Activated CD8-positive, alpha-beta T cell treated with anti-CD3 and anti-CD28 coated beads for 36 hours (primary cell): Measurements from ENCODE around the gene SMC5. TPM values are rescaled to one million over a fixed set of nuclear protein-coding genes. Genes with fewer than 3 reads are reported as not detected.

Experiments
- ATAC-seq: fragments of 200-7000 bp; cut with Tn5 transposase; one replicate; pipeline ENCODE4 v1.10.0; 2021; ENCODE audit warnings: mild to moderate bottlenecking, moderate library complexity
- CTCF ChIA-PET: fragments of 350-600 bp; sonication (Branson Sonifier 250); formaldehyde crosslinking; loops from one replicate; lab custom pipeline; 2021; ENCODE audit warnings: antibody characterized with exemption; lab: Charles Lee
- POLR2A ChIA-PET: fragments of 350-600 bp; sonication (Branson Sonifier 250); formaldehyde crosslinking; loops from one replicate; lab custom pipeline; 2021; ENCODE audit warnings: antibody characterized with exemption; lab: Charles Lee
- DNase-seq: peaks from one replicate; pipeline ENCODE4 v3.0.0-alpha.2; 2020
- H3K27ac Mint-ChIP-seq: one replicate; pipeline ENCODE4 v1.8.0; 2021; ENCODE audit warnings: mild to moderate bottlenecking, mixed read lengths
- H3K27me3 Mint-ChIP-seq: one replicate; pipeline ENCODE4 v1.8.0; 2021; ENCODE audit warnings: mixed read lengths
- H3K36me3 Mint-ChIP-seq: one replicate; pipeline ENCODE4 v1.8.0; 2021; ENCODE audit warnings: low read depth, mixed read lengths
- H3K4me1 Mint-ChIP-seq: one replicate; pipeline ENCODE4 v1.8.0; 2021; ENCODE audit warnings: low read depth, mixed read lengths
- H3K4me3 Mint-ChIP-seq: one replicate; pipeline ENCODE4 v1.8.0; 2021; ENCODE audit warnings: mild to moderate bottlenecking, moderate library complexity, mixed read lengths
- H3K9me3 Mint-ChIP-seq: one replicate; pipeline ENCODE4 v1.8.0; 2021; ENCODE audit warnings: mixed read lengths
- CTCF ChIP-seq: fragments of 200-600 bp; IDR thresholded peaks from one replicate; pipeline ENCODE4 v1.8.0; 2022; ENCODE audit warnings: antibody characterized with exemption, mild to moderate bottlenecking
- intact Hi-C: fragments of 100-400 bp; cut with micrococcal nuclease; formaldehyde crosslinking; loops from one replicate; pipeline ENCODE4 v1.10.0; 2022
- total RNA-seq, 2 experiments: library from RNA; stranded (reverse); gene quantifications; one replicate each; pipeline ENCODE4 v1.2.3, GENCODE V29; 2021

SMC5 gene
- total RNA-seq, 2 experiments from 2014 or later = 30.9 to 32.0 TPM

- ChIA-PET CTCF (interaction anchor here (0.8 to 2.8 kb wide), 18 partner anchors 8 to 1305 kb away, joined by 3 to 39 read pairs (median 4); partner anchors contain the start of gene FXN), POLR2A (interaction anchor here (0.7 to 1.2 kb wide), 3 partner anchors 66 to 90 kb away, joined by 3 read pairs; no protein-coding TSS in a partner anchor)
- Mint-ChIP-seq H3K4me3 (no peak overlapping the region), H3K36me3 (peaks cover 16% of the 10 kb centered on the region), H3K27me3 (no peaks in the 10 kb centered on the region), H3K4me1 (peaks cover 2% of the 10 kb centered on the region), H3K27ac (no peak overlapping the region), H3K9me3 (no peaks in the 10 kb centered on the region)
- ATAC-seq (no peak), DNase-seq (no peak)
- peak; percentile 69 for TF ChIP-seq CTCF
- intact Hi-C loops = loop anchor here (2.0 kb wide), 1 partner anchor 262 kb away; no protein-coding TSS in a partner anchor
Observed at GRCh38 chr9:70340572-70340971, 81.8 kb downstream of the SMC5 start.

- Mint-ChIP-seq H3K9me3 (no peaks in the 10 kb centered on the region), H3K4me1 (no peaks in the 10 kb centered on the region), H3K4me3 (no peak overlapping the region), H3K27ac (no peak overlapping the region), H3K27me3 (no peaks in the 10 kb centered on the region), H3K36me3 (peaks cover 23% of the 10 kb centered on the region)
- TF ChIP-seq CTCF = no peak
- ChIA-PET CTCF (interaction anchor here (0.6 to 0.8 kb wide), 2 partner anchors 52 to 255 kb away, joined by 3 read pairs; no protein-coding TSS in a partner anchor), POLR2A (interaction anchor here (1.4 kb wide), 1 partner anchor 12 kb away, joined by 3 read pairs; no protein-coding TSS in a partner anchor)
- ATAC-seq = no peak
- intact Hi-C loops = no loop called here
- no peak for DNase-seq
Observed at GRCh38 chr9:70347046-70347445, 88.3 kb downstream of the SMC5 start.

GRCh38 chr9:70352356-70352755, 93.6 kb downstream of the SMC5 start:
- TF ChIP-seq CTCF = no peak
- CTCF ChIA-PET = interaction anchor here (0.7 to 2.4 kb wide), 4 partner anchors 12 to 250 kb away, joined by 3 to 13 read pairs (median 6); no protein-coding TSS in a partner anchor
- Mint-ChIP-seq H3K27ac (no peak overlapping the region), H3K27me3 (no peaks in the 10 kb centered on the region), H3K36me3 (peaks cover 22% of the 10 kb centered on the region), H3K4me3 (no peak overlapping the region), H3K4me1 (peaks cover 2% of the 10 kb centered on the region), H3K9me3 (no peaks in the 10 kb centered on the region)
- DNase-seq (no peak), ATAC-seq (no peak)
- intact Hi-C loops = loop anchor here (10.0 kb wide), 1 partner anchor 132 kb away; no protein-coding TSS in a partner anchor
- POLR2A ChIA-PET = interaction anchor here (1.3 kb wide), 1 partner anchor 250 kb away, joined by 3 read pairs; no protein-coding TSS in a partner anchor

- H3K4me1 Mint-ChIP-seq = peaks cover 2% of the 10 kb centered on the region
- H3K27ac Mint-ChIP-seq = no peak overlapping the region
- no peaks in the 10 kb centered on the region for H3K27me3 Mint-ChIP-seq
- DNase-seq (no peak), ATAC-seq (no peak)
- peaks cover 20% of the 10 kb centered on the region for H3K36me3 Mint-ChIP-seq
- ChIA-PET CTCF (interaction anchor here (1.0 to 2.4 kb wide), 2 partner anchors 40 to 250 kb away, joined by 3 to 13 read pairs; no protein-coding TSS in a partner anchor), POLR2A (no interaction called here)
- H3K9me3 Mint-ChIP-seq = no peaks in the 10 kb centered on the region
- intact Hi-C loops = loop anchor here (10.0 kb wide), 1 partner anchor 132 kb away; no protein-coding TSS in a partner anchor
- no peak overlapping the region for H3K4me3 Mint-ChIP-seq
- TF ChIP-seq CTCF = peak; percentile 19
Observed at GRCh38 chr9:70352802-70353201, 94.0 kb downstream of the SMC5 start.

GRCh38 chr9:70355801-70356200, 97.0 kb downstream of the SMC5 start:
- intact Hi-C loops = loop anchor here (10.0 kb wide), 1 partner anchor 129 kb away; no protein-coding TSS in a partner anchor
- peaks cover 8% of the 10 kb centered on the region for H3K36me3 Mint-ChIP-seq
- H3K4me3 Mint-ChIP-seq = no peak overlapping the region
- peaks cover 2% of the 10 kb centered on the region for H3K4me1 Mint-ChIP-seq
- no peaks in the 10 kb centered on the region for H3K27me3 Mint-ChIP-seq
- DNase-seq (no peak), ATAC-seq (no peak)
- no peak for TF ChIP-seq CTCF
- H3K27ac Mint-ChIP-seq = no peak overlapping the region
- ChIA-PET CTCF (interaction anchor here (1.4 kb wide), 1 partner anchor 247 kb away, joined by 4 read pairs; no protein-coding TSS in a partner anchor), POLR2A (no interaction called here)
- H3K9me3 Mint-ChIP-seq = no peaks in the 10 kb centered on the region
